Liver (tissue), 3 donors: ENCODE results near the gene SEPSECS.

Experiments used
- JUND ChIP-seq, 2 donors: IDR thresholded peaks; 2 replicates each; pipeline ENCODE4 v1.6.1; 2016; ENCODE audit warnings: antibody characterized with exemption in 2 of 2
- RAD21 ChIP-seq, 2 donors: IDR thresholded peaks; 2 replicates each; pipeline ENCODE4 v1.6.1; 2016; ENCODE audit warnings: antibody characterized with exemption in 2 of 2, mild to moderate bottlenecking in 2 of 2
- TF ChIP-seq, protein P1 (sequence below): fragments of 150-350 bp; IDR thresholded peaks from 2 replicates; pipeline ENCODE4 v1.5.1; 2017; ENCODE audit warnings: improper control_type of control experiment, low read depth, low read length; ENCODE audit not compliant: missing input control
- donor health status: healthy.
- donor health status: healthy.

- TF ChIP-seq, protein P1, sequence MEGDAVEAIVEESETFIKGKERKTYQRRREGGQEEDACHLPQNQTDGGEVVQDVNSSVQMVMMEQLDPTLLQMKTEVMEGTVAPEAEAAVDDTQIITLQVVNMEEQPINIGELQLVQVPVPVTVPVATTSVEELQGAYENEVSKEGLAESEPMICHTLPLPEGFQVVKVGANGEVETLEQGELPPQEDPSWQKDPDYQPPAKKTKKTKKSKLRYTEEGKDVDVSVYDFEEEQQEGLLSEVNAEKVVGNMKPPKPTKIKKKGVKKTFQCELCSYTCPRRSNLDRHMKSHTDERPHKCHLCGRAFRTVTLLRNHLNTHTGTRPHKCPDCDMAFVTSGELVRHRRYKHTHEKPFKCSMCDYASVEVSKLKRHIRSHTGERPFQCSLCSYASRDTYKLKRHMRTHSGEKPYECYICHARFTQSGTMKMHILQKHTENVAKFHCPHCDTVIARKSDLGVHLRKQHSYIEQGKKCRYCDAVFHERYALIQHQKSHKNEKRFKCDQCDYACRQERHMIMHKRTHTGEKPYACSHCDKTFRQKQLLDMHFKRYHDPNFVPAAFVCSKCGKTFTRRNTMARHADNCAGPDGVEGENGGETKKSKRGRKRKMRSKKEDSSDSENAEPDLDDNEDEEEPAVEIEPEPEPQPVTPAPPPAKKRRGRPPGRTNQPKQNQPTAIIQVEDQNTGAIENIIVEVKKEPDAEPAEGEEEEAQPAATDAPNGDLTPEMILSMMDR, result no peak
- TF ChIP-seq JUND (IDR thresholded peaks at IDR 0.05) (no peak), RAD21 (IDR thresholded peaks at IDR 0.05) (no peak)
These were observed 43.0 kb downstream of the SEPSECS start for GRCh38 chr4:25117274-25117673.
